Common myeloid progenitor, CD34-positive (primary cell): ENCODE results near the gene UBN2.

Source experiments
- CTCF ChIA-PET: fragments of 350-600 bp; sonication (Branson Sonifier 250); formaldehyde crosslinking; loops from one replicate; lab custom pipeline; 2021; ENCODE audit warnings: antibody characterized with exemption; lab: Charles Lee
- POLR2A ChIA-PET: fragments of 350-600 bp; sonication (Branson Sonifier 250); formaldehyde crosslinking; loops from one replicate; lab custom pipeline; 2021; ENCODE audit warnings: antibody characterized with exemption; lab: Charles Lee
- DNase-seq, 3 donors: peaks; one replicate each; pipeline versions ENCODE4 v3.0.0 to v3.0.0-alpha.2; 2013
- H3K27ac ChIP-seq, 2 experiments: 1 replicate in 1 of 2; 2 replicates in 1 of 2; pipeline ENCODE4 v1.7.0; 2013; ENCODE audit warnings: inconsistent platforms in 2 of 2, low read length in 2 of 2, mild to moderate bottlenecking in 2 of 2, low read depth in 1 of 2, moderate library complexity in 1 of 2; ENCODE audit not compliant: severe bottlenecking in 2 of 2, insufficient read depth in 1 of 2, poor library complexity in 1 of 2
- H3K27me3 ChIP-seq, 5 experiments: replicated peaks in 2 of 5; 1 replicate in 3 of 5; 2 replicates in 2 of 5; pipeline versions ENCODE4 v1.6.1 to v1.7.0; 2013; ENCODE audit warnings: low read length in 4 of 5, mild to moderate bottlenecking in 2 of 5, moderate library complexity in 2 of 5, inconsistent platforms in 1 of 5; ENCODE audit not compliant: insufficient read depth in 5 of 5, control insufficient read depth in 4 of 5
- H3K36me3 ChIP-seq, 4 experiments: 1 replicate in 2 of 4; 2 replicates in 2 of 4; pipeline versions ENCODE4 v1.6.1 to v1.7.0; 2013; ENCODE audit warnings: low read length in 3 of 4, control low read depth in 1 of 4, mild to moderate bottlenecking in 1 of 4; ENCODE audit not compliant: control insufficient read depth in 4 of 4, insufficient read depth in 4 of 4
- H3K4me1 ChIP-seq, 4 experiments: 1 replicate in 3 of 4; 2 replicates in 1 of 4; pipeline versions ENCODE4 v1.6.1 to v1.7.1; 2013; ENCODE audit warnings: low read length in 3 of 4, mild to moderate bottlenecking in 3 of 4, control low read depth in 1 of 4, inconsistent platforms in 1 of 4, moderate library complexity in 1 of 4; ENCODE audit not compliant: control insufficient read depth in 4 of 4, insufficient read depth in 4 of 4; ENCODE audit errors: control extremely low read depth in 1 of 4
- H3K4me3 ChIP-seq, 7 experiments: 1 replicate in 4 of 7; 2 replicates in 3 of 7; pipeline versions ENCODE4 v1.5.1 to v1.7.0; 2013; ENCODE audit warnings: mild to moderate bottlenecking in 7 of 7, low read length in 6 of 7, moderate library complexity in 6 of 7, inconsistent platforms in 2 of 7, low read depth in 2 of 7, control low read depth in 1 of 7; ENCODE audit not compliant: insufficient read depth in 4 of 7, control insufficient read depth in 1 of 7; ENCODE audit errors: extremely low read depth in 1 of 7
- H3K9me3 ChIP-seq, 5 experiments: 1 replicate in 4 of 5; 2 replicates in 1 of 5; pipeline versions ENCODE4 v1.6.1 to v1.7.1; 2013; ENCODE audit warnings: low read length in 4 of 5, mild to moderate bottlenecking in 2 of 5, inconsistent platforms in 1 of 5, low read depth in 1 of 5, moderate library complexity in 1 of 5; ENCODE audit not compliant: control insufficient read depth in 4 of 5, insufficient read depth in 2 of 5; ENCODE audit errors: control extremely low read depth in 1 of 5
- WGBS: methylation state at CpG from one replicate; pipeline ENCODE4 v1.1.5; 2013; ENCODE audit not compliant: insufficient coverage; 5-methylcytosine and 5-hydroxymethylcytosine counted together

Gene UBN2

DNA sequence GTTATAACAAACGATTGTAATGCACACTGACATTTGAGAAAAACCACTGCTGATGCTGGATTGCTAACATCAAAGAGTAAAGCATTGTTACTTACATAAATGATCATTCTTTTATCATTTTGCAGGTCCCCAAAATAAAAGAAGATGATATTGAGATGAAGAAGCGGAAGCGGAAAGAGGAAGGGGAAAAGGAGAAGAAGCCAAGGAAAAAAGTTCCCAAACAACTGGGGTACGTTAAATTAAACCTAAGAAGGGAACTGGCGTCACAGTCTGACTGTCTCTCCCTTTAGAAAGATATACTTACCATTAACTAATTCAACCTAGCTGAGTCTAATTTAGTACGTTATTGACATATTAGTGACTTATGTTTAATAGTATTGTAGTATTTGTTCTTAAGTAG lies 28.1 kb downstream of the UBN2 start:
- no peak overlapping the region for H3K4me3 ChIP-seq
- 100% methylated on average over 2 of the region's 6 CpGs for WGBS

DNA sequence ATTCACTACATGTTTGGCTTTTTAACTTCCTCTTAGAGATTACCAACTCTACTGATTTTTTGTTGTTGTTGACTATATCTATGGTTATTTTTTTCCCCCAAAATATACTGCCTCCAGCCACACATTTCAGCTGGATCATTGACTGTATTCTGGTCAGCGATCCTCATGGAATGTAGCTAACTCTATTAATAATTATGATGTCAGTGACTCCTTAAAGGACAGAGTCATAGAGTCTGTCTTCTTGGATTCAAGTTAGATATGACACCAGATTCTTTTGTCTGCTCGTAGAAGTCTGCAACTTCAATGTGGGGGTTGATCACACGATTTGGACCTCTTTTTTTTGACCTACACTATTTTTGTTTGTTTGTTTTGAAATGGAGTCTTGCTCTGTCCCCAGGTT lies 33.2 kb downstream of the UBN2 start:
- CTCF ChIA-PET, result interaction anchor here (1.2 kb wide), 1 partner anchor 17 kb away, joined by 3 read pairs; no protein-coding TSS in a partner anchor
- no peak for DNase-seq
- peaks cover 25 to 84% (median 52%) of the 10 kb centered on the region in 4 experiments for H3K36me3 ChIP-seq
- H3K27ac ChIP-seq, result no peak overlapping the region
- no peaks in the 10 kb centered on the region for H3K27me3 ChIP-seq
- POLR2A ChIA-PET, result no interaction called here
- H3K9me3 ChIP-seq, result no peaks in the 10 kb centered on the region
- H3K4me1 ChIP-seq, result no peaks in the 10 kb centered on the region
- 100% methylated on average over 1 of the region's 3 CpGs for WGBS
- H3K4me3 ChIP-seq, result no peak overlapping the region

More for the DNA sequence above, 28.1 kb downstream of the UBN2 start:
- H3K27me3 ChIP-seq, result no peaks in the 10 kb centered on the region
- POLR2A ChIA-PET, result no interaction called here
- H3K27ac ChIP-seq, result no peak overlapping the region
- no peaks in the 10 kb centered on the region for H3K9me3 ChIP-seq
- H3K4me1 ChIP-seq, result peaks cover 0 to 7% (median 0%) of the 10 kb centered on the region in 4 experiments
- peaks cover 14 to 62% (median 34%) of the 10 kb centered on the region in 4 experiments for H3K36me3 ChIP-seq
- CTCF ChIA-PET, result no interaction called here
- no peak for DNase-seq

DNA sequence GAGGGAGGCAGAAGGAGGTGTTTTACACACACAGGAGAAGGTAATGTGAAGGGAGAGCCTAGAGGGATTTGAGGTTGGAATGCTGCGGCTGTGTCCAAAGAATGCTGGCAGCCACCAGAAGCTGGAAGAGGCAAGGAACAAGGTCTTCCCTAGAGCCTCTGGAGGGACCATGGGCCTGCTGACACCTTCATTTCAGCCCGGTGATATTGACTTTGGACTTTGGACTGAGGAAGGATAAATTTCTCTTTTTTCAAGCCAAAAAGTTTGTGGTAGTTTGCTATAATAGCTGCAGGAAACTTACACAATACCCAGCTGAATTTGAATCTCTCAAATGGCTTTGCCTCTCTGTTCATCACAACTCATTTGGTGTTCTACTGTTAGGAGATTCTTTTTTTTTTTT lies 34.6 kb downstream of the UBN2 start:
- Histone ChIP-seq H3K4me3 (no peak overlapping the region), H3K27ac (no peak overlapping the region), H3K36me3 (peaks cover 25 to 81% (median 52%) of the 10 kb centered on the region in 4 experiments), H3K9me3 (no peaks in the 10 kb centered on the region), H3K27me3 (no peaks in the 10 kb centered on the region), H3K4me1 (no peaks in the 10 kb centered on the region)
- no peak for DNase-seq
- ChIA-PET CTCF (interaction anchor here (0.6 kb wide), 1 partner anchor 33 kb away, joined by 3 read pairs; no protein-coding TSS in a partner anchor), POLR2A (no interaction called here)
- WGBS, result 100% methylated on average over 1 of the region's 2 CpGs

DNA sequence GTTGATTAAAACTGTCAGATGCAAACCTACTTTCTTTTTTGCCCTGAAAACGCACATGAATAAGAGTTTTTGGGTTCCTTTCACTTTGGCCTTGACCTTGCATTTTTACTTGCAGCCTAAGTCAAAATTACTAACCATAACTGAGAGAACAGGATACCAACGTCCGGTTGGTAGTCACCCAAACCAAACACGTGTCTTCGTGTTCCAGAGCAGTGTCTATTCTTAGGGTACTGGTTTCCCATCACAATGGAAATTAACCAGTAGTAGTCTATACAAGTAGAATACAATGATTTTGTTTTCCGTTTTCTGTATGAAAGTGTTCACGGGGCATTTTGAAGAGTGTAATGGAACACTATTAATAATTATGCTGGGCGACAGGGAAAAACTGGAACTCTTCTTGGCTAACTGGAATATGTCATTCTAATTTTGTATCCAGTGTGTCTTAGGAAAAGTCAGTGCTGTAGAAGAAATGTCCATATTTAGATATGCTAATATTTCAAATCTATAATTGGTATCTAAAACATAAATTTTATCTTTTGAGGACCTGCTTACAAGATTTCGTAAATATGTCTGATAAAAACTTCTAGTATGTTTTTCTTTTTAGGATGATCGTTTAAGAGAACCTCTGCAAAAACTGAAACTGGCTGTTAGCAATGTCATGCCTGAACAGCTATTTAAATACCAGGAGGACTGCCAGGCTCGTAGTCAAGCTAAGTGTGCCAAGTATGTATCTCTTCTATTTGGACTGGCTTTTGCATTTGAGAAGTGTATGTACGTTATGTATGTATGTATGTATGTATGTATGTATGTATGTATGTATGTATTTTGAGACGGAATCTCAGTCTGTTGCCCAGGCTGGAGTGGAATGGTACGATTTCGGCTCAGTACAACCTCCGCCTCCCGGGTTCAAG lies 40.9 kb downstream of the UBN2 start:
- Histone ChIP-seq H3K4me3 (no peak overlapping the region), H3K9me3 (no peaks in the 10 kb centered on the region), H3K27me3 (no peaks in the 10 kb centered on the region), H3K36me3 (peaks cover 19 to 81% (median 45%) of the 10 kb centered on the region in 4 experiments), H3K27ac (no peak overlapping the region), H3K4me1 (no peaks in the 10 kb centered on the region)
- ChIA-PET CTCF (no interaction called here), POLR2A (no interaction called here)
- WGBS, result 99% methylated on average over 7 of the region's 17 CpGs
- DNase-seq, result no peak

DNA sequence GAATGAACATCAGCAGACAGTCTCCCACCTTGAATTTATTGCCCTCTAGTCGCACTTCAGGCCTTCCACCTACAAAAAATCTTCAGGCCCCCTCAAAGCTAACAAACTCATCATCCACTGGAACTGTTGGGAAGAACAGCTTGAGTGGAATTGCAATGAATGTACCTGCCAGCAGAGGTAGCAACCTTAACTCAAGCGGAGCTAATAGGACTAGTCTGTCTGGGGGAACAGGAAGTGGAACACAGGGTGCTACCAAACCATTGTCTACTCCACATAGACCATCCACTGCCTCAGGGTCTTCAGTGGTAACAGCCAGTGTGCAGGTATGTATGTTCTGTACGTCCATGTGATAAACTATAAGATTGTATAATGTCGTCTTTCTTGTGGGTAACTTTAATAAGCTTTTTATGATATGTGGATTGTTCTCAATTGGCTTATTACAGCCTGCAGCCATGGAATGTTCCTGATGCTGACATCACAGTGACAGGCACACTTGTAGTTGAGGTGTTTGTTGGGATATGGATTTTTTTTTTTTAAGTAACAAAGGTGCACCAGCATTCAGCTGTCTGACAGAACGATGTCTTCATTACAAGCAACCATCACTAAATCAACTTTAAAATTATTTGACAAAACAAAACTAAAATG lies 53.3 kb downstream of the UBN2 start:
- CTCF ChIA-PET, result interaction anchor here (1.2 to 1.6 kb wide), 2 partner anchors 9 to 23 kb away, joined by 4 to 6 read pairs; no protein-coding TSS in a partner anchor
- Histone ChIP-seq H3K27ac (no peak overlapping the region), H3K27me3 (no peaks in the 10 kb centered on the region), H3K4me1 (no peaks in the 10 kb centered on the region), H3K9me3 (no peaks in the 10 kb centered on the region), H3K36me3 (peaks cover 21 to 38% (median 24%) of the 10 kb centered on the region in 4 experiments), H3K4me3 (no peak overlapping the region)
- 100% methylated on average over 3 of the region's 5 CpGs for WGBS
- DNase-seq, result no peak
- POLR2A ChIA-PET, result no interaction called here

DNA sequence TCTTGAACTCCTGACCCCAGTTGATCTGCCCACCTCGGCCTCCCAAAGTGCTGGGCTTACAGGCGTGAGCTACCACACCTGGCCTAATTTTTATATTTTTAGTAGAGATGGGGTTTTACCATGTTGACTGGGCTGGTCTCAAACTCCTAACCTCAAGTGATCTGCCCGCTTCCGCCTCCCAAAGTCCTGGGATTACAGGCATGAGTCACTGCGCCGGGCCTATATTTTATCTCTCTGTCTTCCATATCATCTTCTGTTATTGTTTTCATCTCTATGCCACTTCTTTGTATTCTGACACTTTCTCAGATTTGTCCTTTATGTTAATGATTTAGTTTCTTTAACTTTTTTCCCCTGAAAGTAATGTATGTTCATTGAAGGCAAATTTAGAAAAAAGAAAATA lies 55.1 kb downstream of the UBN2 start:
- Histone ChIP-seq H3K27ac (no peak overlapping the region), H3K4me1 (no peaks in the 10 kb centered on the region), H3K4me3 (no peak overlapping the region), H3K27me3 (no peaks in the 10 kb centered on the region), H3K9me3 (no peaks in the 10 kb centered on the region), H3K36me3 (peaks cover 18 to 33% (median 21%) of the 10 kb centered on the region in 4 experiments)
- CTCF ChIA-PET, result interaction anchor here (0.9 kb wide), 1 partner anchor 133 kb away, joined by 3 read pairs; no protein-coding TSS in a partner anchor
- no CpG with 5 or more reads among the region's 6 CpGs for WGBS
- POLR2A ChIA-PET, result no interaction called here
- no peak for DNase-seq
